Measurements from ENCODE around the gene ADPRHL1. TPM values are rescaled to one million over a fixed set of nuclear protein-coding genes. Genes with fewer than 3 reads are reported as not detected.

Gene ADPRHL1
- total and polyA plus RNA-seq, 2 donors (not counting 1 experiment from before 2014, with no cell fraction given), result 0.28 to 1.3 TPM

GRCh38 chr13:113397608-113398425 lies 55.5 kb downstream of the ADPRHL1 start:
- intact Hi-C loops (cut with micrococcal nuclease), result no loop called here
- peaks cover 9% of the 10 kb centered on the region for H3K4me1 Mint-ChIP-seq
- CTCF ChIA-PET, result no interaction called here

More at GRCh38 chr13:113397608-113398425, 55.5 kb downstream of the ADPRHL1 start:
- H3K9me3 Mint-ChIP-seq (ENCODE audit: insufficient read depth), result no peaks in the 10 kb centered on the region
- no peak overlapping the region for H3K27ac Mint-ChIP-seq
- Histone ChIP-seq H3K4me1 (ENCODE audit: control insufficient read depth in 2 of 2, insufficient read depth in 2 of 2, low read length in 2 of 2) (peaks cover 8 to 12% of the 10 kb centered on the region in 2 donors), H2AFZ (ENCODE audit: insufficient read depth, low read depth, low read length, poor library complexity, severe bottlenecking) (no peak overlapping the region), H3K4me2 (replicated peaks; ENCODE audit: low read depth, low read length, poor library complexity, severe bottlenecking) (no peak overlapping the region), H4K20me1 (ENCODE audit: control insufficient read depth, insufficient read depth, low read length, poor library complexity, severe bottlenecking) (no peaks in the 10 kb centered on the region), H3K27ac (ENCODE audit: low read length in 2 of 2) (no peak overlapping the region), H3K4me3 (ENCODE audit: control extremely low read depth in 1 of 5, extremely low read depth in 1 of 5, insufficient read depth in 1 of 5, low read depth in 2 of 5, low read length in 4 of 5) (no peak overlapping the region), H3K27me3 (replicated peaks in 1 of 4; ENCODE audit: control extremely low read depth in 1 of 4, control insufficient read depth in 3 of 4, insufficient read depth in 4 of 4, low read length in 3 of 4) (no peaks in the 10 kb centered on the region), H3K79me2 (ENCODE audit: control insufficient read depth, insufficient read depth, low read length) (no peaks in the 10 kb centered on the region), H3K9ac (ENCODE audit: low read length) (no peak overlapping the region), H3K36me3 (replicated peaks in 1 of 2; ENCODE audit: control extremely low read depth in 1 of 2, control insufficient read depth in 1 of 2, extremely low read depth in 1 of 2, insufficient read depth in 2 of 2, low read length in 1 of 2) (no peaks in the 10 kb centered on the region), H3K9me3 (ENCODE audit: control extremely low read depth in 1 of 3, control insufficient read depth in 2 of 3, insufficient read depth in 1 of 3, low read length in 2 of 3) (no peaks in the 10 kb centered on the region)
- DNase-seq, result no peak
- POLR2A ChIA-PET, result no interaction called here
- no peak for ATAC-seq (ENCODE audit: low read depth)
- no peak overlapping the region for H3K4me3 Mint-ChIP-seq
- H3K27me3 Mint-ChIP-seq, result peaks cover 4% of the 10 kb centered on the region
- no peak for TF ChIP-seq CTCF (IDR thresholded peaks at IDR 0.05)
- TF ChIP-seq EZH2 (IDR thresholded peaks at IDR 0.05; ENCODE audit: borderline replicate concordance, insufficient read depth, low read depth, low read length, poor library complexity, severe bottlenecking), result no peak
- WGBS (ENCODE audit: insufficient coverage), result 79% methylated on average over 19 of the region's 20 CpGs
